ENCODE data around the gene NISCH. TPM values are rescaled to one million over a fixed set of nuclear protein-coding genes. Genes with fewer than 3 reads are reported as not detected.
A peak's percentile ranks its signal among the peaks of the same experiment; 100 is the strongest.

NISCH gene
- total and polyA plus RNA-seq, 9 donors: 47.2 to 91.9 (median 64.0) TPM

DNA sequence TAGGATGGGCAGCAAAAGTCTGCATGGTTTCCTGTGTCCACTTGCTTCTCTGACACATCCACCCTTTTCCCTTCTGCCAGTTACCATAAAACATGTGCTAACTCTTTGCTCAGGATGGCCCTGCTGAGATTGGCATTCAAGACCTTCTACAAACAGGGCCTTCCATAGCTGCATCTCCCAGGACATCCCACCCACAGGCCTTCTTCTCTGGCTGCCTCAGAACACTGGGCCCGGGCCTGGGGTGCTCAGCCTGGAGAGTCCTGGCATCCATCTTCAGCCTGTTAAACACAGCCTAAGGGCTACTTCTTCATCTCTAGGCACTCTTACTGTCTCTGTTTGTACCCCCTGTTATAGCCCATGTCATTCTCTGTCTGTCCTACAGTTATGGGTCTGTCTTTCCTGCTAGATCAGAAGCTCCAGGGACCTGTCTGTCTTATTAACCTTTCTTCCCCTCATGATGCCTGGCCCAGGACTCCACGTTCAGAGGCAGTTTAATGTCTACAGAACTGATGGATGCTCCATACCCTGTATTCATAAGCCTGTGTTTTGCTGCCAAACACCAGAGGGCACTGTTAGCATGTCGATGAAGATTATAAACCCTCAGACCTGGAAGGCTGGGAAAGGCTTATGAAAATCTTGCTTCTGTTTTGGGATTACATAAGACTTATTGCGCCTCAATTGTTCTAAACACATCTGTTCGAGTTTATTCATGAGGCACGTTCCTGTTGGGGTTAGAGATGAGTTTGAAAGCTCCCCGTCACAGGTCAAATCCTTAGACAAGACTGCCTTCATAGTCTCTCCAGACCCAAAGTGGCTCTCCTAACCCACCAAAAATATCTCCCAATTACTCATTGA lies 27.0 kb upstream of the NISCH start:
- Histone ChIP-seq H3K36me3 (ENCODE audit: control insufficient read depth, insufficient read depth, low read length) (no peaks in the 10 kb centered on the region), H3K4me3 (ENCODE audit: low read length) (no peak overlapping the region), H3K9me3 (replicated peaks; ENCODE audit: control insufficient read depth, low read depth, low read length) (no peaks in the 10 kb centered on the region), H3K4me1 (ENCODE audit: control insufficient read depth, insufficient read depth, low read length) (peaks cover 34% of the 10 kb centered on the region), H3K27me3 (ENCODE audit: control insufficient read depth, insufficient read depth, low read length) (no peaks in the 10 kb centered on the region), H3K27ac (ENCODE audit: low read length) (no peak overlapping the region)
- peak; percentile 91 for DNase-seq
- 33% methylated on average over 1 of the region's 7 CpGs for WGBS (ENCODE audit: insufficient coverage)

DNA sequence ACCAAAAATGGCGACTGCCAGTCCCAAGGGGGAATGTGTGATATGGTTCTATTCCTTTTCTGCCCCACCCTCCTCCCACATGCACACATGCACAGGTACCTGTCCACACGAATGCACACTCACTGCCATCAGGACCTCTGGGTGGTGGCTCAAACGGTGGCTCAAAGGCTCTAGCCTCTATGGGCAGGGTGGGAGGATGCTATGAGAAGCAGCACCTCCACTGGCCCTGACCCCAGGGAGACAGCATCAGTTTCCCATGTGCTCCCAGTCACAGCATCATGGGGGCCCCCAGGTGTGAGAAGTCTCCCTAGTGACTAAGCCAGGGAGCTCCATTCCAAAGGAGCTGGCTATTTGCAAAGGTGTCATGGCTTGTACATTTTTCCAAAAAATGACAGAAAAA lies 26.4 kb upstream of the NISCH start:
- WGBS (ENCODE audit: insufficient coverage): 60% methylated on average over 1 of the region's 3 CpGs
- no peaks in the 10 kb centered on the region for H3K9me3 ChIP-seq (replicated peaks; ENCODE audit: control insufficient read depth, low read depth, low read length)
- no peaks in the 10 kb centered on the region for H3K36me3 ChIP-seq (ENCODE audit: control insufficient read depth, insufficient read depth, low read length)
- DNase-seq: no peak
- H3K4me1 ChIP-seq (ENCODE audit: control insufficient read depth, insufficient read depth, low read length): peaks cover 40% of the 10 kb centered on the region
- peak overlapping the region; percentile 57 for H3K27ac ChIP-seq (ENCODE audit: low read length)
- H3K4me3 ChIP-seq (ENCODE audit: low read length): no peak overlapping the region
- H3K27me3 ChIP-seq (ENCODE audit: control insufficient read depth, insufficient read depth, low read length): no peaks in the 10 kb centered on the region

DNA sequence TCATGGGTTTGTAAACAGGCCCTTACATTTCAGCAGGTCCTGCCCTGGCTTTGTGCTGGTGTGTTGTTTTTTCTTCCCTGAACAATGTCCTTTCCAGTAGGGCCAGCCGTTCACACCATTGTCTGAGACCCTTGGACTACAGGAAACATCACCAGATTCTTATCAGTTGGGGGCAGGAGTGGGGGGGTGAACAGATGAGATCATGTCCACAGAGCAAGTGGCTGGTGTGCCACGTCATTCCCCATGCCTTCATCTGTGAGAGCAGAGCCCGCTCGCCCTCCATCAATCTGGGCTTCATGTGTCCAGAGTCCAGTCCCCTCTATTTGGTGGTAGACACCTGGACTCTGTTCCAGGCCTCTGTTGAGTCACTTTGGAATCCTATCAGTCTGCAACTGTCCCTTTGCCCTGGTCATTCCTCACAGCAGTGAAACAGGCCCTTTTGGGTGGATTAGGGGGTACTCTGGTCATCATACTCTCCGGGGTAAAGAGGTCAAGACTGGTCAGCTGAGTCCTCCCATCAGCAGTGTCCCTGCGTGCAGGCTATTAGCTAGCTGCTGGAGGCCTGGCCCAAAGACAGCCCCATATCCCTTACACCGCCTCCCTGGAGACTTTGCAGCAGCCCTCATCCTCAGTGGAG lies 25.5 kb upstream of the NISCH start:
- no peaks in the 10 kb centered on the region for H3K36me3 ChIP-seq (ENCODE audit: control insufficient read depth, insufficient read depth, low read length)
- H3K9me3 ChIP-seq (replicated peaks; ENCODE audit: control insufficient read depth, low read depth, low read length): no peaks in the 10 kb centered on the region
- peak overlapping the region; percentile 73 for H3K27ac ChIP-seq (ENCODE audit: low read length)
- DNase-seq: no peak
- H3K4me3 ChIP-seq (ENCODE audit: low read length): no peak overlapping the region
- peaks cover 48% of the 10 kb centered on the region for H3K4me1 ChIP-seq (ENCODE audit: control insufficient read depth, insufficient read depth, low read length)
- H3K27me3 ChIP-seq (ENCODE audit: control insufficient read depth, insufficient read depth, low read length): no peaks in the 10 kb centered on the region
- WGBS (ENCODE audit: insufficient coverage): 88% methylated on average over 3 of the region's 7 CpGs

DNA sequence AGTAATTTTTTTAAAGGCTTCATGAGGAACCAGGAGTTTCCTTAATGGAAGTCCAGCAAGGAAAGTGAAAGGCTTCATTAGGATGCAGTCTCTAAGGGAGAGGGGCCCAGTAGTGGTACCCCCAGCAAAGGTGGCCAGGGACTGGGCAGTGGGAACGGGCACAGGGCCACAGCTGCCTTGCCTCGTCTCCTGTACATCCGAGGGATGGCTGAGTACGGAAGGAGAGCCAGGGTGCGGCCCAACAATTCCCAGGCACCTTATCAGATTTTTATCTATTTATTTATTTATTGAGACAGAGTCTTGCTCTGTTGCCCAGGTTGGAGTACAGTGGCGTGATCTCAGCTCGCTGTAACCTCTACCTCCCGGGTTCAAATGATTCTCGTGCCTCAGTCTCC lies 25.0 kb upstream of the NISCH start:
- no peak for DNase-seq
- Histone ChIP-seq H3K36me3 (ENCODE audit: control insufficient read depth, insufficient read depth, low read length) (no peaks in the 10 kb centered on the region), H3K4me3 (ENCODE audit: low read length) (no peak overlapping the region), H3K9me3 (replicated peaks; ENCODE audit: control insufficient read depth, low read depth, low read length) (no peaks in the 10 kb centered on the region), H3K27ac (ENCODE audit: low read length) (peak overlapping the region; percentile 73), H3K4me1 (ENCODE audit: control insufficient read depth, insufficient read depth, low read length) (peaks cover 53% of the 10 kb centered on the region), H3K27me3 (ENCODE audit: control insufficient read depth, insufficient read depth, low read length) (no peaks in the 10 kb centered on the region)
- WGBS (ENCODE audit: insufficient coverage): 100% methylated on average over 4 of the region's 9 CpGs

DNA sequence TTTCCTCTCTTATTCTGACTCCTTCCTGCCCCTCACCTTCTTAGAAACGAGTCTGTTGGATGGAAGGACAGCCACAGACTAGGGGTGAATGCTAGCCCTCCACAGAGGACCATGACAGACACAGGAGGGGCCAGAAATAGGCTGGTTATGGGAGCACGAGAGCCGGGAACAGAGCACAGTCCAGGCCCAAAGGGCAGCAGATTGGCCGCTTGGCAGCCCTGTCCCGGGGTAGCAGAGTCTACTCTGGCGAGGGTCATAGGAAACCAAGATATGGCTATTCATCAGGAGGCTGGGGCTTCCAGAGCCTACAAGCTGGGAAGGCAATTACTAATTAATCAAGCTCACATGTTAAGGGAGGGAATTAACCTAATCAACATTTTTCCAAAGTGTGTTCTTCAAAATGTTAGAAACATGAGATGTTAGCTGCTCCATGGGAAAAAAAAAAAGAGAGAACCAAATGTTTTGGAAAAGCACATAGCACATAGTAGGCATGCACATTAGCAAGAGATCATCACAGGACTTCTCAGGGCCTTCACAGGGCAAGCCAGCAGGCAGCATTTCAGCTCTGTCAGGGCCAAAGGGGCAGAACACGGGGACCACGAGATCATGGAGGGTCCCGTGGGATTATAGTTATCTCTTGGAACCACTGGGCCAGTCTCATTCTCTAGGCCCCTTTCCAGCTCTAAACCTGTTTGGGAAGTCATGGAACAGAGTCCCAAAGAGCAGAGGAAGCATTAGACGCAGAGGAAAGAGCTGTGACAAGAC lies 23.8 kb upstream of the NISCH start:
- H3K27me3 ChIP-seq (ENCODE audit: control insufficient read depth, insufficient read depth, low read length): no peaks in the 10 kb centered on the region
- H3K36me3 ChIP-seq (ENCODE audit: control insufficient read depth, insufficient read depth, low read length): no peaks in the 10 kb centered on the region
- H3K27ac ChIP-seq (ENCODE audit: low read length): no peak overlapping the region
- no peaks in the 10 kb centered on the region for H3K9me3 ChIP-seq (replicated peaks; ENCODE audit: control insufficient read depth, low read depth, low read length)
- no peak for DNase-seq
- H3K4me3 ChIP-seq (ENCODE audit: low read length): no peak overlapping the region
- WGBS (ENCODE audit: insufficient coverage): 79% methylated on average over 4 of the region's 10 CpGs
- peaks cover 63% of the 10 kb centered on the region for H3K4me1 ChIP-seq (ENCODE audit: control insufficient read depth, insufficient read depth, low read length)

DNA sequence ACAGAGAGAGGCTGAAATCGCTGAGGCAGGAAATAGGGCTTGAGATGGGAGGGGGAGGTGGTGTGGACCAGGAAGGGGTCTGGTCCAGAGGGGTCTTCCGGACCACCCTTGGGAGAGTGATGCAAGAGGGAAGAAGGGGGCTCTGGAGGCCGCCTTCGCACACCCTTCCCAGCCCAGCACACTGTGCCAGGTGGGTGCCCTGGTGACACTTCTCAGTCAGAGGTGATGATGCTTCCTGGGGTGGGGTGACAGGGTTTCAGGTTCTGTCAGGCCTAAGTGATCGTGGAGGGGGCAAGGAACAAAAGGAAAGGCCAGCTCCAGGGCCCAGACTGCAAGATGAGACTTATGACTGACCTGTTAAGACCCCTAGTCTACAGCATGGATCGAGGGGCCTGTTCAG lies 23.2 kb upstream of the NISCH start:
- WGBS (ENCODE audit: insufficient coverage): 76% methylated on average over 5 of the region's 6 CpGs
- no peak for DNase-seq
- Histone ChIP-seq H3K36me3 (ENCODE audit: control insufficient read depth, insufficient read depth, low read length) (no peaks in the 10 kb centered on the region), H3K4me1 (ENCODE audit: control insufficient read depth, insufficient read depth, low read length) (peaks cover 69% of the 10 kb centered on the region), H3K27ac (ENCODE audit: low read length) (peak overlapping the region; percentile 79), H3K9me3 (replicated peaks; ENCODE audit: control insufficient read depth, low read depth, low read length) (no peaks in the 10 kb centered on the region), H3K27me3 (ENCODE audit: control insufficient read depth, insufficient read depth, low read length) (no peaks in the 10 kb centered on the region), H3K4me3 (ENCODE audit: low read length) (no peak overlapping the region)

DNA sequence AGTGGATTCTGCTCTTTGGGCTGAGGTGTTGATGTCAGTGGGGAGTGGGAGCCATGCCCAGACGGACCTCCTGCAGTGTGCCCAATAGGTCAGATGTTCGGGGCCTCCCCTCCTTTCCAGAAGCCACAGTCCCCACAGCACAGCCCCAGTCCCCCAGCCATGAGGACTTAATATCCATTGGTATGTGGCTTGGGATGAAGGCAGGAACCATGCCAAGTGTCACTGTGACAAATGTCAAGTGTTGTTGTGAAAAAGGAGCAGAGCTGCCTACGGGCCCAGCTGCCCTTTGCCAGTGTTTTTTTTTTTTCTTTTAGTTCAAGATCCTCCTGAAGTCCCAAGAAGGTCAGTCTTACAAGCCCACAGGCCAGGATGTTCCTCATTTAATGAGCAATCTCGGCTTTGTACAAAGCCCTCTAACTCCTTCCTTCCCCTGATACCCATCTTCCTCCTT lies 22.7 kb upstream of the NISCH start:
- peak; percentile 56 for DNase-seq
- Histone ChIP-seq H3K9me3 (replicated peaks; ENCODE audit: control insufficient read depth, low read depth, low read length) (no peaks in the 10 kb centered on the region), H3K36me3 (ENCODE audit: control insufficient read depth, insufficient read depth, low read length) (no peaks in the 10 kb centered on the region), H3K27ac (ENCODE audit: low read length) (peak overlapping the region; percentile 79), H3K27me3 (ENCODE audit: control insufficient read depth, insufficient read depth, low read length) (no peaks in the 10 kb centered on the region), H3K4me1 (ENCODE audit: control insufficient read depth, insufficient read depth, low read length) (peaks cover 74% of the 10 kb centered on the region), H3K4me3 (ENCODE audit: low read length) (no peak overlapping the region)
- WGBS (ENCODE audit: insufficient coverage): 14% methylated on average over 2 of the region's 4 CpGs

DNA sequence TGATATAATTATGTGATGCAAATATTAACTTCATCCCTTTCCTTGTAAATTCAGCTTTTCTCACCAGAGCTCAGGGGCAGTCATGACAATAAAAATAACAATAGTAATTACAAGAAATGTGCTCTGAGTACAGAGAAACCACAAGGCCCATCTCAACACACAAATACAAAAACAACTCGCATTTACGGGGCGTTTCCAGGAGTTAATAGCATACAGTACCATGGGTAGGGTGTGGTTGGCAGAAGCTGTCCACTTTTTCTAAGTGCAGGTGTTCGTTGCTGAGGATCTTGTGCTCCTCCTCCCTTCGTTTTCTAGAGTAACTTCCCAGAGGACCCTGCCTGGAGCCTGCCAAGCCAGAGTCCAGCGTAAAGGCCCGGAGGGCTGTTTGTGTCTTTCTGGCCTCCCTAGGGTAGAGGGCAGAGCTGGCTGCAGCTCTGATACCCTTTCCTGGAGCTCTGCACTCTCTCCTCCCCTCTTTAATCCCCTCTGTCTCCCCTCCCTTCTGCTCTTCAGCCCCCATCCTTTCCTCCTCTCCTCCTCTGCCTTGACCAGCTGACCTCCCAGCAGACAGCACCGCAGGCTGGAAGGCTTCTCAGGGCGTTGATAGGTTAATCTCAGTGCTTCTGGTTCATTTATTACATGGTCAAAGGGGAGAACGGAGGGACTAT lies 21.9 kb upstream of the NISCH start:
- H3K4me3 ChIP-seq (ENCODE audit: low read length): no peak overlapping the region
- H3K9me3 ChIP-seq (replicated peaks; ENCODE audit: control insufficient read depth, low read depth, low read length): no peaks in the 10 kb centered on the region
- peaks cover 80% of the 10 kb centered on the region for H3K4me1 ChIP-seq (ENCODE audit: control insufficient read depth, insufficient read depth, low read length)
- no peak for DNase-seq
- peak overlapping the region; percentile 79 for H3K27ac ChIP-seq (ENCODE audit: low read length)
- H3K36me3 ChIP-seq (ENCODE audit: control insufficient read depth, insufficient read depth, low read length): no peaks in the 10 kb centered on the region
- H3K27me3 ChIP-seq (ENCODE audit: control insufficient read depth, insufficient read depth, low read length): no peaks in the 10 kb centered on the region
- 0% methylated on average over 1 of the region's 10 CpGs for WGBS (ENCODE audit: insufficient coverage)

DNA sequence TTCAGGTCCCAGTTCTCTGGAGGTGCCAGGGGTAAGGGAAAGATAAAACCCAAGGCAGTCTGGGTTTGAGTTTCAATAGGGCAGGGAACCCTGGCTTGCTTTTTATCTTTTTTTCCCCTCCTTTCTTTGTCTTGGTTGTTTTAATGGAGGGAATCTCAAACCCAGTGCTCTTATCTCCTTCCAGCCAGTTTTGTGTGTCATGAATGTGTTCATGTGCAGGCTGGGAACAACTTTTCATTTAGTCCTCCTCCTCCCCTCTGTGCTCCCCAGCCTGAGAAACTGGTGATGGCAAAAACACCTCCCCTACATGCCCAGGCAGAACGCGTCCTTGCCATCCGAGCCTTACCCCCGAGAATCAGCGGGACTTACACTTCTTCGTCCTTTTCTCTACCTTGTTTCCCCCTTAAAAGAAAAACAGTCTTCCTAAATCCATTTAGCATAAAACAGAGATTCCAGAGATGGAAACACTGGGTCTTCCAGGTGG lies 21.4 kb upstream of the NISCH start:
- 40% methylated on average over 5 of the region's 6 CpGs for WGBS (ENCODE audit: insufficient coverage)
- no peaks in the 10 kb centered on the region for H3K9me3 ChIP-seq (replicated peaks; ENCODE audit: control insufficient read depth, low read depth, low read length)
- no peaks in the 10 kb centered on the region for H3K27me3 ChIP-seq (ENCODE audit: control insufficient read depth, insufficient read depth, low read length)
- H3K27ac ChIP-seq (ENCODE audit: low read length): peak overlapping the region; percentile 79
- no peaks in the 10 kb centered on the region for H3K36me3 ChIP-seq (ENCODE audit: control insufficient read depth, insufficient read depth, low read length)
- no peak overlapping the region for H3K4me3 ChIP-seq (ENCODE audit: low read length)
- no peak for DNase-seq
- peaks cover 83% of the 10 kb centered on the region for H3K4me1 ChIP-seq (ENCODE audit: control insufficient read depth, insufficient read depth, low read length)

All from muscle of leg (tissue), 11 donors.